Measurements from ENCODE around the gene APLN.

The APLN gene

DNA sequence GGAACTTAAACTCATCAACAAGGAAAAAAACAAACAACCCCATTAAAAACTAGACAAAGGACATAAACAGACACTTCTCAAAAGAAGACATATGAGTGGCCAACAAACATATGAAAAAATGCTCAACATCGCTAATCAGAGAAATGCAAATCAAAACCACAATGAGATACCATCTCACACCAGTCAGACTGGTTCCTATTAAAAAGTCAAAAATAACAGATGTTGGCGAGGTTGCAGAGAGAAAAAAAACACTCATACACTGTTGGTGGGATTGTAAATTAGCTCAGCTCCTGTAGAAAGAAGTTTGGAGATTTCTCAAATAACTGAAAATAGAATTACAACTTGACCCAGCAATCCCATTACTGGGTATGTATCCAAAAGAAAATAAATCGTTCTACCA lies 28.7 kb downstream of the APLN start:
- in situ Hi-C loops (cut with HindIII; ENCODE audit: low sequenced_read_pairs) = no loop called here
- TF ChIP-seq, protein P1, sequence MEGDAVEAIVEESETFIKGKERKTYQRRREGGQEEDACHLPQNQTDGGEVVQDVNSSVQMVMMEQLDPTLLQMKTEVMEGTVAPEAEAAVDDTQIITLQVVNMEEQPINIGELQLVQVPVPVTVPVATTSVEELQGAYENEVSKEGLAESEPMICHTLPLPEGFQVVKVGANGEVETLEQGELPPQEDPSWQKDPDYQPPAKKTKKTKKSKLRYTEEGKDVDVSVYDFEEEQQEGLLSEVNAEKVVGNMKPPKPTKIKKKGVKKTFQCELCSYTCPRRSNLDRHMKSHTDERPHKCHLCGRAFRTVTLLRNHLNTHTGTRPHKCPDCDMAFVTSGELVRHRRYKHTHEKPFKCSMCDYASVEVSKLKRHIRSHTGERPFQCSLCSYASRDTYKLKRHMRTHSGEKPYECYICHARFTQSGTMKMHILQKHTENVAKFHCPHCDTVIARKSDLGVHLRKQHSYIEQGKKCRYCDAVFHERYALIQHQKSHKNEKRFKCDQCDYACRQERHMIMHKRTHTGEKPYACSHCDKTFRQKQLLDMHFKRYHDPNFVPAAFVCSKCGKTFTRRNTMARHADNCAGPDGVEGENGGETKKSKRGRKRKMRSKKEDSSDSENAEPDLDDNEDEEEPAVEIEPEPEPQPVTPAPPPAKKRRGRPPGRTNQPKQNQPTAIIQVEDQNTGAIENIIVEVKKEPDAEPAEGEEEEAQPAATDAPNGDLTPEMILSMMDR (IDR thresholded peaks at IDR 0.05; ENCODE audit: low read depth, low read length) = no peak
- DNase-seq (ENCODE audit: low read depth, low spot score) = no peak
- H3K4me3 ChIP-seq (ENCODE audit: low read depth, low read length) = no peak overlapping the region

DNA sequence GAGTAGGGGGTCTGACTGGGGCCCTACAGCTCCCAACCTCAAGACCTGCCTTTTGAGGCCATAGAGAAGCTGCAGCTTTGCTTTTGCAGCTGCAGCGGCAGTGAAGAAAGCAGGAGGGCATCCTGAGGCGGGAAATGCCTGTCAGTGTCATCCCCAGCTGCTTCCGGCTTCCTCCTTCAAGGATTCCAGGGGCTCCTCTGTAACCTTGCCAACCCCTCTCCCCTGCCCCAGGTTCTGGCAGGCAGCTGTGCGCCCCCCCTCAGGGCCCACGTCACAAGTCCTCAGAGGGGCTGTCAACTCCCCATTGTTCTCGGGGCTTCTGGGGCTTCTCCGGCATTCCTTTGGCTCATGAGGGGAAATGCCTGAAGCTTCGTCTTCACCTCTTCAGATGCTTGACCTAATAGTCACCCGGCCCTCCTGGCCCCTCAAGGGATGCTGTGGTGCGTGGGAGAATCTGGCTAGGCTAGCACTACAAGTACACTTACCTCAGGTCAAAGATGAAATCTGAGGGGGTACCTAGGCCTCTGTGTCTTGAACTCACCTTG lies 31.9 kb downstream of the APLN start:
- peak; percentile 77 for DNase-seq (ENCODE audit: low read depth, low spot score)
- H3K4me3 ChIP-seq (ENCODE audit: low read depth, low read length) = no peak overlapping the region
- TF ChIP-seq, protein P1 (IDR thresholded peaks at IDR 0.05; ENCODE audit: low read depth, low read length) = no peak
- in situ Hi-C loops (cut with HindIII; ENCODE audit: low sequenced_read_pairs) = no loop called here

DNA sequence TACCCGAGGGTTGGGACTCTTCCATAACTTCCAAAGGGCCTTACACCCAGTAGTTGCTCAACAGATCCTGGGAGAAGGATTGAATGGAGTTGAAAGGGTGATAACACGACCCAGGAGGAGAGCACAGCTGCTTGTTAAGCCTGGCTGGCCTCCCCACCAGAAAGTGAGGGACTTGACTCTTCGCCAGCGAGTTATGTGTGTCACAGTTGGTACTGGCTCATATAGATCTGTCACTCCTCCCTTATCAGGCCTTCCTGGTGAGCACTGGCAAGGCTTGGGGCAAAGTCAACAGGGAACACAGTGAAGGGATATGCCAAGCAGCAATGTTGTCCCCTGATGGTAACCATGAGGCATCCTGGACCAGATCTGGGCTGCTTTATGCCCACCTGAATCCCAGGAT lies 35.8 kb downstream of the APLN start:
- in situ Hi-C loops (cut with HindIII; ENCODE audit: low sequenced_read_pairs) = no loop called here
- TF ChIP-seq, protein P1 (IDR thresholded peaks at IDR 0.05; ENCODE audit: low read depth, low read length) = no peak
- no peak overlapping the region for H3K4me3 ChIP-seq (ENCODE audit: low read depth, low read length)
- DNase-seq (ENCODE audit: low read depth, low spot score) = no peak

DNA sequence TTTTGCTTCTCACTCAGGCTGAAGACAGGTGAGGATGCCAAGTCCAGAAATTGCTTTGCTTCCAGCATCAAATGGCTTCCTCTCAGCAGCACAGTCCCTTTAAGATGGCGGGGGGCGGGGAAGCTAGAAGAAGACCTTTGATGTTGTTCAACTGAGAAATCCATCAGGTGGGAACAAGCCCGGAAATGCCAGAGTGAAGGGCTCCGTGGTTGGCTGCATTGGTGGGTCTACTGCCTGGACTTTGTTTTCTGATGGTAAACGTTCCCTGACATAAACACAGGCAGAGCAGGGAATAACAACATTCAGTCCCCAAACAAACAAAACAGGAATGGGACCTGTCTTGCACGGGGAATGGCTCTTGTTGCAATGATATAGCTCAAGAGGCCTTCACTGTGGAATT lies 37.3 kb downstream of the APLN start:
- DNase-seq (ENCODE audit: low read depth, low spot score) = no peak
- in situ Hi-C loops (cut with HindIII; ENCODE audit: low sequenced_read_pairs) = no loop called here
- TF ChIP-seq, protein P1 (IDR thresholded peaks at IDR 0.05; ENCODE audit: low read depth, low read length) = no peak

DNA sequence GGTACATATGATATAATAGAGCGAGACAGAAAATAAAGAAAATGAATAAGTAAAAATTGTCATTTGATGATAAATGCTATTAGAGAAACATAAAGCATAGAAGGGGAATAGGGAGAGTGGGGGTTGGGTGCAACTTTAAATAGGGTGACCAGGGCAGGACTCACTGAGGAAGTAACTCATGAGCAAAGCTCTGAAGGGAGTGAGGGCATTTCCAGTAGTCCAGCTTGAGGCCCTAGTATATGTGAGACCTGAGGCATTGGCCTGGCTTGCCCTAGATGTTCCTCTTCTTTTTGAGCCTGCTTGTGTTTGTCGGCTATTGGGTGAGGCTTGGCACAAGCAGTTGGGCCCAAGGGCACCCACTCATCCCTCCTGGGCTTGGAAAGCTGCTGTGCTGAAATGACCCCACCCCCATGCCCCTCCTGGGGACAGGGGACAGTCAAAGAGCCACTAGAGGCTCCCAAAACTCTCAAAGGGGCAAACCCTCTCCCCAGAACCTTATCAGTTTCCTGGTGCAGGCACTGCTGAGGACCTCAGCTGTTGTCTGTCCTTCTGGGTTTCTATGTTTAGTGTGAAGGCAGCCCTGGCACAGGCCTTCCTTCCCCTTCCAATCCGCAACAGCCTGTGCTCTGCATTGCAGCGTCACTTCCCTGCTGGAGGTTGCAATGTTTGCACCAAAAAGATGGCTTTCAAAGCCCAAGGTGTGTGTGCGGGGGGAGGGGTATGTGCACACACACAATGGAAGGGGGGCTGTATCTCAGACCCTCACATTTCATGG lies 40.1 kb downstream of the APLN start:
- H3K4me3 ChIP-seq (ENCODE audit: low read depth, low read length) = no peak overlapping the region
- DNase-seq (ENCODE audit: low read depth, low spot score) = no peak
- TF ChIP-seq, protein P1 (IDR thresholded peaks at IDR 0.05; ENCODE audit: low read depth, low read length) = no peak
- in situ Hi-C loops (cut with HindIII; ENCODE audit: low sequenced_read_pairs) = no loop called here

More for the DNA sequence above, 37.3 kb downstream of the APLN start:
- no peak overlapping the region for H3K4me3 ChIP-seq (ENCODE audit: low read depth, low read length)

DNA sequence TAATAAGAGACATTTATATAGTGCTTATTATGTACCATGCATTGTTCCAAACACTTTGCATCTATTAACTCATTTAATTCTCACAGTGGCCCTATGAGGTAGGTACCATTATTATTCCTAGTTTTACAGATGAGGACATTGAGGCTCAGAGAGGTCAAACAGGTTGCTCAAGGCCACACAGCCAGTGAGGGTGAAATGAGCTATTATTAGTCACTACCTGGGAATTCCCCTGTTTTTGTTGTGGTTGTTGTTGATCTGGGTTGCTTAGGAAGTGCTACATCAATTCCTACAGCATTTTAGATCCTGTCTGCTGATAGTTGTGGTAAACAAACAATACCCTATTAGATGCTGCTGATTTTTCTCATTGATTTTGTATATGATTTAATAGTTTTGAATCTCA lies 41.2 kb downstream of the APLN start:
- no peak overlapping the region for H3K4me3 ChIP-seq (ENCODE audit: low read depth, low read length)
- TF ChIP-seq, protein P1 (IDR thresholded peaks at IDR 0.05; ENCODE audit: low read depth, low read length) = no peak
- no peak for DNase-seq (ENCODE audit: low read depth, low spot score)
- in situ Hi-C loops (cut with HindIII; ENCODE audit: low sequenced_read_pairs) = no loop called here
